OCI-LY3 (cell line): ENCODE results near the gene ATOSB.

ENCODE experiments used
- H2AFZ ChIP-seq: fragments of 200-600, 300-600 bp; shearing (Covaris generic); 2 replicates; pipeline ENCODE4 v1.6.0; 2014; ENCODE audit warnings: antibody characterized with exemption, low read depth, low read length
- H3K27ac ChIP-seq: fragments of 200-600, 300-600 bp; sonication (generic); 2 replicates; pipeline ENCODE4 v1.5.1; 2014; ENCODE audit warnings: mild to moderate bottlenecking, low read length, moderate library complexity, mixed read lengths
- H3K27me3 ChIP-seq: fragments of 200-600, 300-600 bp; sonication (generic); 2 replicates; pipeline ENCODE4 v1.6.1; 2014; ENCODE audit warnings: low read depth, low read length, mixed read lengths
- H3K36me3 ChIP-seq: fragments of 200-600, 300-600 bp; sonication (generic); replicated peaks from 2 replicates; pipeline ENCODE3; 2014; ENCODE audit warnings: low read depth, low read length, mixed read lengths
- H3K4me1 ChIP-seq: fragments of 300-600, 200-600 bp; sonication (generic); 2 replicates; pipeline ENCODE4 v1.6.1; 2014; ENCODE audit warnings: low read length, mixed read lengths
- H3K4me2 ChIP-seq: fragments of 200-600, 300-600 bp; sonication (generic); 2 replicates; pipeline ENCODE4 v1.6.1; 2014; ENCODE audit warnings: low read length, mixed read lengths
- H3K4me3 ChIP-seq: fragments of 300-600, 200-600 bp; sonication (generic); 2 replicates; pipeline ENCODE4 v1.5.1; 2014; ENCODE audit warnings: antibody characterized with exemption, mild to moderate bottlenecking, low read length, moderate library complexity
- H3K79me2 ChIP-seq: fragments of 300-600, 200-600 bp; shearing (Covaris generic); 2 replicates; pipeline ENCODE4 v1.6.1; 2014; ENCODE audit warnings: mild to moderate bottlenecking, low read length, mixed read lengths
- H3K9ac ChIP-seq: fragments of 300-600, 200-600 bp; shearing (Covaris generic); 2 replicates; pipeline ENCODE4 v1.6.0; 2014; ENCODE audit warnings: mild to moderate bottlenecking, low read length, moderate library complexity
- H3K9me3 ChIP-seq: fragments of 200-600, 300-600 bp; shearing (Covaris generic); 2 replicates; pipeline ENCODE4 v1.6.1; 2014; ENCODE audit warnings: low read length, mixed read lengths; ENCODE audit not compliant: insufficient read depth
- H4K20me1 ChIP-seq: fragments of 200-600, 300-600 bp; sonication (generic); 2 replicates; pipeline ENCODE4 v1.6.1; 2016; ENCODE audit warnings: low read length, mixed read lengths; ENCODE audit not compliant: insufficient read depth
- CTCF ChIP-seq: fragments of 200-600, 300-600 bp; sonication (generic); IDR thresholded peaks from 2 replicates; pipeline ENCODE4 v1.5.1; 2014; ENCODE audit warnings: antibody characterized with exemption, low read length, low read depth
- EZH2phosphoT487 ChIP-seq: fragments of 200-600 bp; shearing (Covaris generic); IDR thresholded peaks from 2 replicates; pipeline ENCODE4 v1.6.1; 2018; ENCODE audit warnings: antibody characterized with exemption, mixed run types, low read depth

Gene ATOSB

GRCh38 chr9:35102769-35103659, 12.6 kb downstream of the ATOSB start, which contains the start of gene STOML2:
TSS of gene STOML2 (minus strand) at chr9:35103131. CDS start at chr9:35103094, 37 bp downstream.
- H2AFZ ChIP-seq, result peak within 1 kb of the TSS; percentile 90
- H3K9ac ChIP-seq, result peak within 1 kb of the TSS; percentile 96
- H4K20me1 ChIP-seq, result no peaks in the 10 kb centered on the region
- H3K9me3 ChIP-seq, result no peaks in the 10 kb centered on the region
- peak within 1 kb of the TSS; percentile 56 for H3K27ac ChIP-seq
- TF ChIP-seq EZH2phosphoT487 (no peak), CTCF (no peak)
- no peaks in the 10 kb centered on the region for H3K27me3 ChIP-seq
- H3K36me3 ChIP-seq, result peaks cover 21% of the 10 kb centered on the region
- peaks cover 19% of the 10 kb centered on the region for H3K79me2 ChIP-seq
- peak within 1 kb of the TSS; percentile 97 for H3K4me3 ChIP-seq
- H3K4me2 ChIP-seq, result peak within 1 kb of the TSS; percentile 95
- peaks cover 13% of the 10 kb centered on the region for H3K4me1 ChIP-seq

GRCh38 chr9:35102465-35102768, 13.2 kb downstream of the ATOSB start:
- Histone ChIP-seq H3K27me3 (no peaks in the 10 kb centered on the region), H3K4me1 (peaks cover 13% of the 10 kb centered on the region), H4K20me1 (no peaks in the 10 kb centered on the region), H3K79me2 (peaks cover 19% of the 10 kb centered on the region), H3K36me3 (peaks cover 19% of the 10 kb centered on the region), H3K4me3 (peak overlapping the region; percentile 97), H3K9ac (peak overlapping the region; percentile 96), H2AFZ (peak overlapping the region; percentile 90), H3K9me3 (no peaks in the 10 kb centered on the region), H3K27ac (peak overlapping the region; percentile 56), H3K4me2 (peak overlapping the region; percentile 95)
- no peak for TF ChIP-seq EZH2phosphoT487
- TF ChIP-seq CTCF, result no peak

- H3K27me3 ChIP-seq, result no peaks in the 10 kb centered on the region
- H4K20me1 ChIP-seq, result no peaks in the 10 kb centered on the region
- no peak overlapping the region for H3K4me2 ChIP-seq
- H2AFZ ChIP-seq, result no peak overlapping the region
- no peaks in the 10 kb centered on the region for H3K9me3 ChIP-seq
- peaks cover 24% of the 10 kb centered on the region for H3K36me3 ChIP-seq
- H3K4me1 ChIP-seq, result peaks cover 15% of the 10 kb centered on the region
- no peak overlapping the region for H3K4me3 ChIP-seq
- H3K27ac ChIP-seq, result no peak overlapping the region
- peaks cover 27% of the 10 kb centered on the region for H3K79me2 ChIP-seq
- no peak overlapping the region for H3K9ac ChIP-seq
- TF ChIP-seq EZH2phosphoT487 (no peak), CTCF (no peak)
Observed at GRCh38 chr9:35097573-35097972, 18.1 kb downstream of the ATOSB start.

- H3K9ac ChIP-seq, result peak within 1 kb of the TSS; percentile 99
- peak within 1 kb of the TSS; percentile 93 for H3K4me3 ChIP-seq
- H3K79me2 ChIP-seq, result peaks cover 14% of the 10 kb centered on the region
- peak within 1 kb of the TSS; percentile 90; the same call in 1 of the 2 replicates for H2AFZ ChIP-seq
- no peaks in the 10 kb centered on the region for H4K20me1 ChIP-seq
- H3K27me3 ChIP-seq, result no peaks in the 10 kb centered on the region
- peak within 1 kb of the TSS; percentile 92 for H3K27ac ChIP-seq
- H3K36me3 ChIP-seq, result peaks cover 31% of the 10 kb centered on the region
- no peaks in the 10 kb centered on the region for H3K9me3 ChIP-seq
- peak within 1 kb of the TSS; percentile 94 for H3K4me2 ChIP-seq
- TF ChIP-seq CTCF (peak; percentile 57), EZH2phosphoT487 (no peak)
- H3K4me1 ChIP-seq, result peaks cover 7% of the 10 kb centered on the region
Observed at GRCh38 chr9:35096035-35096849, 19.4 kb downstream of the ATOSB start, which contains the start of gene PIGO. TSS of gene PIGO (minus strand) at chr9:35096591. CDS start at chr9:35095565, 1,026 bp downstream.
